WTC11 (cell line): ENCODE data around the gene C22orf23.

ENCODE experiments used
- CREB1 ChIP-seq: sonication (generic); formaldehyde crosslinking; IDR thresholded peaks from 2 replicates; pipeline ENCODE4 v1.8.0; 2023; ENCODE audit warnings: mild to moderate bottlenecking, missing genetic modification reagents
- CTCF ChIP-seq: fragments of 200-600 bp; IDR thresholded peaks from 2 replicates; pipeline ENCODE4 v1.8.0; 2022; ENCODE audit warnings: antibody characterized with exemption
- E2F4 ChIP-seq: sonication (generic); formaldehyde crosslinking; IDR thresholded peaks from 2 replicates; pipeline ENCODE4 v1.8.1; 2022; ENCODE audit warnings: low read depth, mild to moderate bottlenecking, moderate library complexity, missing genetic modification reagents, borderline replicate concordance
- ESRRA ChIP-seq: sonication (generic); formaldehyde crosslinking; IDR thresholded peaks from 2 replicates; pipeline ENCODE4 v1.8.1; 2022; ENCODE audit warnings: mild to moderate bottlenecking, missing genetic modification reagents, borderline replicate concordance
- FOXP1 ChIP-seq: sonication (generic); formaldehyde crosslinking; IDR thresholded peaks from 2 replicates; pipeline ENCODE4 v1.8.0; 2022; ENCODE audit warnings: missing genetic modification reagents, mild to moderate bottlenecking, moderate library complexity, borderline replicate concordance
- KAT7 ChIP-seq: sonication (generic); formaldehyde crosslinking; IDR thresholded peaks from 2 replicates; pipeline ENCODE4 v1.8.1; 2023; ENCODE audit warnings: missing genetic modification reagents, mild to moderate bottlenecking, borderline replicate concordance
- MAX ChIP-seq: sonication (generic); formaldehyde crosslinking; IDR thresholded peaks from 2 replicates; pipeline ENCODE4 v1.8.0; 2022; ENCODE audit warnings: mild to moderate bottlenecking, missing genetic modification reagents
- NFATC4 ChIP-seq: fragments of 250-450 bp; sonication (Bioruptor Pico); IDR thresholded peaks from 2 replicates; pipeline ENCODE4 v1.9.0; 2021; ENCODE audit warnings: mild to moderate bottlenecking
- NFYB ChIP-seq: sonication (generic); formaldehyde crosslinking; conservative IDR thresholded peaks from 2 replicates; pipeline ENCODE4 v1.8.0; 2022; ENCODE audit warnings: low read depth, missing genetic modification reagents
- ZNF232 ChIP-seq: sonication (generic); formaldehyde crosslinking; IDR thresholded peaks from 2 replicates; pipeline ENCODE4 v1.8.0; 2022; ENCODE audit warnings: mild to moderate bottlenecking, missing genetic modification reagents
- ZNF396 ChIP-seq: fragments of 250-450 bp; sonication (Bioruptor Pico); IDR thresholded peaks from 2 replicates; pipeline ENCODE4 v1.8.0; 2021; ENCODE audit warnings: mild to moderate bottlenecking, moderate library complexity, borderline replicate concordance
- ZNF512 ChIP-seq: sonication (generic); formaldehyde crosslinking; IDR thresholded peaks from 2 replicates; pipeline ENCODE4 v1.8.1; 2022; ENCODE audit warnings: missing genetic modification reagents, borderline replicate concordance

- TF ChIP-seq CTCF (no peak), ZNF396 (CRISPR knock-in tag) (no peak), NFATC4 (CRISPR knock-in tag) (no peak), NFYB (no peak), CREB1 (CRISPR knock-in tag) (no peak), E2F4 (CRISPR knock-in tag) (no peak), MAX (no peak), ZNF512 (CRISPR knock-in tag) (no peak), ESRRA (CRISPR knock-in tag) (no peak), ZNF232 (CRISPR knock-in tag) (no peak), KAT7 (no peak), FOXP1 (CRISPR knock-in tag) (no peak)
Observed at GRCh38 chr22:37999640-38000272, 46.4 kb upstream of the C22orf23 start.
